Thymus (tissue), 11 donors: Measurements from ENCODE around the gene ARMC7. TPM values are rescaled to one million over a fixed set of nuclear protein-coding genes. Genes with fewer than 3 reads are reported as not detected.
A peak's percentile ranks its signal among the peaks of the same experiment; 100 is the strongest.

Source experiments
- DNase-seq, 9 donors: peaks; one replicate each; pipeline ENCODE4 v3.0.0-alpha.2; 2013; ENCODE audit warnings: low spot score in 9 of 9, low read depth in 6 of 9, missing footprints in 1 of 9
- H3K27ac ChIP-seq, 2 donors: one replicate each; pipeline ENCODE4 v1.5.1; 2013; ENCODE audit warnings: control low read depth in 1 of 2, low read depth in 1 of 2, low read length in 1 of 2, mild to moderate bottlenecking in 1 of 2, moderate library complexity in 1 of 2
- H3K27me3 ChIP-seq, 2 donors: one replicate each; pipeline ENCODE4 v1.5.1; 2013; ENCODE audit warnings: low read length in 1 of 2; ENCODE audit not compliant: control insufficient read depth in 2 of 2, insufficient read depth in 1 of 2
- H3K36me3 ChIP-seq, 2 donors: one replicate each; pipeline ENCODE4 v1.5.1; 2013; ENCODE audit warnings: low read length in 1 of 2, mild to moderate bottlenecking in 1 of 2, moderate library complexity in 1 of 2; ENCODE audit not compliant: control insufficient read depth in 2 of 2, insufficient read depth in 2 of 2
- H3K4me1 ChIP-seq, 2 donors: one replicate each; pipeline ENCODE4 v1.5.1; 2013; ENCODE audit warnings: low read length in 2 of 2; ENCODE audit not compliant: control insufficient read depth in 2 of 2, insufficient read depth in 2 of 2
- H3K4me3 ChIP-seq, 2 donors: one replicate each; pipeline ENCODE4 v1.5.1; 2013; ENCODE audit warnings: low read length in 2 of 2, control low read depth in 1 of 2, mild to moderate bottlenecking in 1 of 2
- H3K9me3 ChIP-seq, 2 donors: one replicate each; pipeline ENCODE4 v1.5.1; 2013; ENCODE audit warnings: low read length in 1 of 2, mild to moderate bottlenecking in 1 of 2; ENCODE audit not compliant: control insufficient read depth in 2 of 2, insufficient read depth in 1 of 2
- WGBS: extraction: QIAGEN DNeasy Blood & Tissue Kit; methylation state at CpG from one replicate; pipeline ENCODE4 v1.1.7; 2013; 5-methylcytosine and 5-hydroxymethylcytosine counted together
- polyA plus RNA-seq: library from polyadenylated mRNA; stranded (reverse); fragments of 200-250 nt; gene quantifications from one replicate; pipeline ENCODE4 v1.2.3, GENCODE V29; 2013
- total RNA-seq: library from RNA; stranded (reverse); fragments of 120-200 nt; gene quantifications from one replicate; pipeline ENCODE4 v1.2.4, GENCODE V29; 2013
- donor health status: healthy.

ARMC7 gene
- total and polyA plus RNA-seq, 2 donors, result 4.3 to 10.0 TPM

DNA sequence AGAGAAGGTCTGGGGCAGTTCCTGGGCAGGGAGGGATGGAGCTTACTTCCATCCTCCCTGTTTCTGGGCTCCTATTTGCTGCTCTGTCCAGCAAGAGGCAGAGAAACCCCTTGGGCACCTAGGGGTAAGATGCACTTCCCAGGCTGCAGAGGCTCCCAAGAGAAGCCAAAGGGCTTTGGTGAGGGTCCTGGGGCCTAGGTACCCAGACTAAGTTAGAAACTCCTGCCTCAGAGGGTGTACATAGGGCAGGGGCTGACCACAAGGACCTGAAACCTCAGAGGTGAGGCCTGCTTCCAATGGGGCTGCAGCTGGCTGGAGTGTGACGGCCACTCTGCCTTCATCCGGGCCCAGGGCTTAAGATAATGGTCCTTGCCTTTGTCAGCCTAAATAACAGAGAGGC is 1.6 kb upstream of the ARMC7 start:
- Histone ChIP-seq H3K27ac (no peak overlapping the region), H3K27me3 (peaks cover 0 to 17% of the 10 kb centered on the region in 2 donors), H3K9me3 (no peaks in the 10 kb centered on the region), H3K4me1 (peaks cover 15 to 21% of the 10 kb centered on the region in 2 donors), H3K36me3 (peaks cover 0 to 5% of the 10 kb centered on the region in 2 donors), H3K4me3 (no peak overlapping the region)
- 96% methylated on average over 2 of the region's 2 CpGs for WGBS
- no peak for DNase-seq

DNA sequence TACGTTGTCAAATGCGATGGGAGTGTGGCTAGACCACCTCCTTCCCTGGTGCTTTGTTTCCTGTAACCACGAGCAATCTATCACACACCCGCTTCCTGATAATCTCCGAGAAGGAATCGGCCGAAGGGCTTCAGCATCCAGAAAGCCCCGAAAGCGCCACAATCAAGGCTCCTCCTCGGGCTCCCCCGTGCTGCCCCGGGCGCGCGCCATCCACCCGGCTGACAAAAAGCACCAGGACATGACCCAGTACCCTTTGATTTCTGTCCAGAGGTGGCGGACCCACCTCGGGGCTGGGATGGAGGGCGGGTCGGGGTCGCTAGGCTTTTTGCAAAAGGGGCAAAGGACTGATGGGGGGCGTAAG is 743 bp upstream of the ARMC7 start:
- Histone ChIP-seq H3K27me3 (peaks cover 0 to 17% of the 10 kb centered on the region in 2 donors), H3K9me3 (no peaks in the 10 kb centered on the region), H3K27ac (no peak overlapping the region), H3K4me3 (peak overlapping the region; percentile 89 to 93), H3K36me3 (peaks cover 4 to 5% of the 10 kb centered on the region in 2 donors), H3K4me1 (peaks cover 15 to 26% of the 10 kb centered on the region in 2 donors)
- 3% methylated on average over 22 of the region's 22 CpGs for WGBS
- DNase-seq, result no peak

DNA sequence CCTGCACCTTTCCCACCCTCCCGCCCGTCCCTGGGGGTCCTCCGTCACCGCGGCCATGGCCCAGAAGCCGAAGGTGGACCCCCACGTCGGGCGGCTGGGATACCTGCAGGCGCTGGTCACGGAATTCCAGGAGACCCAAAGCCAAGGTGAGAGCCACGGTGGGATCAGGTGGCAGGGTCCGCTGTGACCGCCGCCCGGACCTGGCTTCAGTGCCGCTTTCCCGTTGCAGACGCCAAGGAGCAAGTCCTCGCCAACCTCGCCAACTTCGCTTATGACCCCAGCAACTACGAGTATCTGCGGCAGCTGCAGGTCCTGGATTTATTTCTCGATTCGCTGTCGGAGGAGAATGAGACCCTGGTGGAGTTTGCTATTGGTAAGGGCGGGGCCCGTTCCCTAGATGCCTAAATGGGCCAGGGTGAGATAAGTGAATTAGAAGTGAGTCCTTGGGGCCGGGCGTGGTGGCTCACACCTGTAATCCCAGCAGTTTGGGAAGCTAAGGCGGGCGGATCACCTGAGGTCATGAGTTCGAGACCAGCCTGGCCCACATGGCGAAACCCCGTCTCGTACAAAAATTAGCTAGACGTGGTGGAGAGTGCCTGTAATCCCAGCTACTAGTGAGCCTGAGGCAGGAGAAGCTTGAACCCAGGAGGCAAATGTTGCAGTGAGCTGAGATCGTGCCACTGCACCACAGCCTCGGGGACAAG is 617 bp downstream of the ARMC7 start:
- Histone ChIP-seq H3K4me3 (peak overlapping the region; percentile 89 to 93), H3K27ac (peak overlapping the region in 1 of 2 donors; percentile 68), H3K9me3 (no peaks in the 10 kb centered on the region), H3K4me1 (peaks cover 21 to 35% of the 10 kb centered on the region in 2 donors), H3K27me3 (peaks cover 0 to 16% of the 10 kb centered on the region in 2 donors), H3K36me3 (peaks cover 5 to 8% of the 10 kb centered on the region in 2 donors)
- DNase-seq, result peak in 2 of 9 donors; percentile 23 to 43
- WGBS, result 29% methylated on average over 40 of the region's 40 CpGs

DNA sequence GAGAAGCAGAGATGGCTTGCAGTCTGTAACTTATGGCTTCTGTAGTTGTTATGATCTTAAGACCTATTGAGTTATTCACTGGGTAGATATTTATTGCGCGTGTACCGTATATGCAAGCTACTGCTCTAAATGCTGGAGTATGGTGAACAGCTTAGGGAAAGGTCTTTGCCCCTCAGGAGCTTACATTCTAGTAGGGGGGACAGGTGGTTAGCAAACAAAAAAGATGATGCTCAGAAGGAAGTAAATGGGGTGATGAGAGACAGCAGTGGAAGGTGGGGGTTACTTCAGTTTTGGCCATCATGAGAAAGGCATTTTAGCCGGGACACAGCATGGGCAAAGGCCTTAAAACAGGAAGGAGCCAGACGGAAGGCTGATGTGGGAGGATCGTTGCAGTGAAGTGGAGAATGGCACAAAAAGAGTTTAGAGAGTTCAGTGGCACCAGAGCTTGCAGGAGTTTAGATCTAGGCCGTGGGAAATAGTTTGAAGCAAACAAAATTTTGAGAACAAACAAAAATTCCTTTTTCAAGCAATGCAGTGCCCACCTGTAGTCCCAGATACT is 2.1 kb downstream of the ARMC7 start:
- Histone ChIP-seq H3K27ac (no peak overlapping the region), H3K4me3 (no peak overlapping the region)
- 95% methylated on average over 7 of the region's 7 CpGs for WGBS

DNA sequence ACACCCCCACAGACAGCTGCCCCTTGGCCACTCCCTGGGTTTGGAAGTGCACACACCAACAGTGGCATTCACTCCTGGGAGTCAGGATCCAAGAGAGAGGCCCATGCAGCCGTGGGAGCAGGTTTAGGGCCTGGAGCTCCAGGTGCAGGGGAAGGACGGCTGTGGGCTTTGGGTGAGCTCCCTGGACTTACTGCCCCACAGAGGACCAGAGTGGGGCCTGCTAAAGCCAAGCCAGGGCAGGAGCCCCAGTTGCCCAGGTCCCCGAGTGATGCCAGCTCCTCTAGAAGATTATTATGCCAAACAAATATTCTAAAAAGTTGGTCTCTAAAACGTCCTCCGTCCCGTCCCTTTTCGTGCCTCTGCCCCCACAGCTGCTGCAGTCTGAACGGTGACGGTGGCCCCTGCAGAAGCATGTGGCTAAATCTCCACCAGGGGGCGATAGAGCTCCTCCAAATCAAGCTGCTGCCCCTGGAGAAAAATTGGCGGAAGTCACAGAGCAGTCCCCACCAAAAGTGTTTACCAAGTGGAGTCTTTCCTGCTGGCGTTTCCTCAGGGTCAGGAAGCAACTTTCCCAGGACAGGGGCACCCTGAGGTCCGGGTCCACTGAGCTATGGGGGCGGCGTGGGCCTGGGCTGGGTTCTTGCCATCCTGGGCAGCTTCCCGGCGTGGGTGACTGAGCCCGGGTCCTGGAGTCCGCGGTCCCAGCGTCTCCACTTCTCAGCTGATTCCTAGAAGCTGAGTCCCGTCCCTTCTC is 4.2 kb downstream of the ARMC7 start:
- peaks cover 0 to 7% of the 10 kb centered on the region in 2 donors for H3K27me3 ChIP-seq
- H3K4me3 ChIP-seq, result peak overlapping the region; percentile 47 to 70
- H3K36me3 ChIP-seq, result peaks cover 19% of the 10 kb centered on the region in 2 donors
- peak; percentile 78 to 97 (median 94) for DNase-seq
- WGBS, result 7% methylated on average over 22 of the region's 22 CpGs
- H3K27ac ChIP-seq, result peak overlapping the region; percentile 78 to 88
- H3K4me1 ChIP-seq, result peaks cover 17 to 30% of the 10 kb centered on the region in 2 donors
- no peaks in the 10 kb centered on the region for H3K9me3 ChIP-seq

More for the DNA sequence above, 2.1 kb downstream of the ARMC7 start:
- DNase-seq, result no peak
- H3K36me3 ChIP-seq, result peaks cover 12 to 15% of the 10 kb centered on the region in 2 donors
- no peaks in the 10 kb centered on the region for H3K9me3 ChIP-seq
- peaks cover 21 to 35% of the 10 kb centered on the region in 2 donors for H3K4me1 ChIP-seq
- H3K27me3 ChIP-seq, result peaks cover 0 to 16% of the 10 kb centered on the region in 2 donors

DNA sequence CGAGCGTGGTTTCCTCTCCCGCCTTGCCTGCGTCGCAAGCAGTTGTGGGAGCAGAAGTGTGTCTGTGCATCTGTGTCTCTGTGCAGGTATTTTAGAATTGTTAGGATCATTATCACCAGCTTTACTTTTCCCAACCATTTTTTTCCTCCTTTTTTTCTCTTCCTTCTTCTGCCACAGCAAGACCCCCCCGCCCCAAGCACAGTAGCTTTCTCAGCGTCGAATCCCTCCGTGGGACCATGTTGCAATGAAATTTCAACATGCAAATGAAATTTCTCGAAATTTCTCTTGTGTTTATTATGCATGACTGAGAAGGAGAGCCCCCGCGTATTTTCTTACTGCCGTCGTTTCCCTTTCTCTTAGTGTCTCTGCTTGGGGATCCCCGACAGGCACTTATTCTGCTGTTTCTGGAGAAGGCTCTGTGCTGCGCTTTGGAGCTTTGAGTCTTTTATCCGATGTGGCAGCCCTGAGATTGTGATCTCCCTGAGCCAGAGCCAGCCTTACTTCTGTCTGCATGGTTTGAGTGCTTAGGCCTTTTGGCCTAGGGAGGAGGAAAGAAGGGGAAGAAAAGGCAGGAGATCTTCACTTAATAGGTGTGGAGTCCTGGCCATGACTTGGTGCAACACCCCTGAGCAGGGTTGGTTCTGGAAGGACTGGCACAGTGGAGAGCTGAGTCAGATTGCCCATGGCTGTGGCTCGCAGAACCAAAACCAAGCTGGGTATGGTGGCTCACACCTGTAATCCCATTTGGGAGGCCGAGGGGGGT is 5.0 kb downstream of the ARMC7 start:
- Histone ChIP-seq H3K9me3 (no peaks in the 10 kb centered on the region), H3K4me1 (peaks cover 15 to 25% of the 10 kb centered on the region in 2 donors), H3K36me3 (peaks cover 19 to 20% of the 10 kb centered on the region in 2 donors), H3K4me3 (peak overlapping the region; percentile 47 to 70), H3K27me3 (peaks cover 0 to 2% of the 10 kb centered on the region in 2 donors), H3K27ac (peak overlapping the region; percentile 78 to 88)
- no peak for DNase-seq
- 43% methylated on average over 19 of the region's 19 CpGs for WGBS

DNA sequence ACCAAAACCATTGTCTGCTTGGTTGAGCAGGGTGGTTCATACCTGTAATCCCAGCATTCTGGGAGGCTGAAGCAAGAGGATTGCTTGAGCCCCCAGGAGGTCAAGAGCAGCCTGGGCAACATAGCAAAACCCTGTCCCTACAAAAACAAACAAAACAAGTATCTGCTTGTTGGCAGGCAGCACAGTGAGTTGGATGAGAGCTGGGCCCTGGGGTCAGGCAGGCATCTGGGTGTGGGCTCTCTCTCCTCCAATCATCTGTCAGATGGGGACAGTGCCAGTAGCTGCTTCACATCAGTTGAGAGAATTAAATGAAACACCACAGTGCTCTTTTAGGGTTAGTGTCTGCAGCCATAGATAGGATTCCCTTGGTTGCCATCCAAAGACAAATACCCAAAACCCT is 5.8 kb downstream of the ARMC7 start:
- no peak for DNase-seq
- no peak overlapping the region for H3K4me3 ChIP-seq
- H3K9me3 ChIP-seq, result no peaks in the 10 kb centered on the region
- H3K4me1 ChIP-seq, result peaks cover 13 to 21% of the 10 kb centered on the region in 2 donors
- H3K36me3 ChIP-seq, result peaks cover 20 to 23% of the 10 kb centered on the region in 2 donors
- H3K27ac ChIP-seq, result no peak overlapping the region
- no peaks in the 10 kb centered on the region for H3K27me3 ChIP-seq

DNA sequence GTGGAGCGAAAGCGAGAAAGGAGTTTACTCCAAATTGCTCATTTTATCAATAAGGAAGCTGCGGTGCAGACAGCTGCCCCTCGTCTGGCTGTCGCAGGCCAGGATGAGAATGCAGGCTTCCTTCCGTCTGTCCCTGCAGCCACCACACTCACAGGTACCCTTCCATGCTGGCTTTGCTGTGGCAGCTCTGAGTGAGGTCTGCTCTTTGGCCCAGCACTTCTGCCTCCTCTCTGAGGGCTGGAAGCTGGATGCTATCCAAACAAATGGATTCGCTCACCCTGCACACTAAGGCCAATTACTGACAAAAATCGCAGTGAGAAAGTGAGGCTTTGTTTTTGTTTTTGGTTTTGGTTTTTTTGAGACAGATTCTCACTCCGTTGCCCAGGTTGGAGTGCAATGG is 7.0 kb downstream of the ARMC7 start:
- Histone ChIP-seq H3K4me1 (peaks cover 8 to 13% of the 10 kb centered on the region in 2 donors), H3K27ac (no peak overlapping the region), H3K9me3 (no peaks in the 10 kb centered on the region), H3K4me3 (no peak overlapping the region), H3K36me3 (peaks cover 20 to 31% of the 10 kb centered on the region in 2 donors), H3K27me3 (no peaks in the 10 kb centered on the region)
- 86% methylated on average over 9 of the region's 9 CpGs for WGBS
- DNase-seq, result no peak
